OCI-LY3 (cell line): ENCODE results near the gene ZGRF1.

ENCODE experiments used
- H2AFZ ChIP-seq: fragments of 200-600, 300-600 bp; shearing (Covaris generic); 2 replicates; pipeline ENCODE4 v1.6.0; 2014; ENCODE audit warnings: antibody characterized with exemption, low read depth, low read length
- H3K27ac ChIP-seq: fragments of 200-600, 300-600 bp; sonication (generic); 2 replicates; pipeline ENCODE4 v1.5.1; 2014; ENCODE audit warnings: mild to moderate bottlenecking, low read length, moderate library complexity, mixed read lengths
- H3K27me3 ChIP-seq: fragments of 200-600, 300-600 bp; sonication (generic); 2 replicates; pipeline ENCODE4 v1.6.1; 2014; ENCODE audit warnings: low read depth, low read length, mixed read lengths
- H3K36me3 ChIP-seq: fragments of 200-600, 300-600 bp; sonication (generic); replicated peaks from 2 replicates; pipeline ENCODE3; 2014; ENCODE audit warnings: low read depth, low read length, mixed read lengths
- H3K4me1 ChIP-seq: fragments of 300-600, 200-600 bp; sonication (generic); 2 replicates; pipeline ENCODE4 v1.6.1; 2014; ENCODE audit warnings: low read length, mixed read lengths
- H3K4me2 ChIP-seq: fragments of 200-600, 300-600 bp; sonication (generic); 2 replicates; pipeline ENCODE4 v1.6.1; 2014; ENCODE audit warnings: low read length, mixed read lengths
- H3K4me3 ChIP-seq: fragments of 300-600, 200-600 bp; sonication (generic); 2 replicates; pipeline ENCODE4 v1.5.1; 2014; ENCODE audit warnings: antibody characterized with exemption, mild to moderate bottlenecking, low read length, moderate library complexity
- H3K79me2 ChIP-seq: fragments of 300-600, 200-600 bp; shearing (Covaris generic); 2 replicates; pipeline ENCODE4 v1.6.1; 2014; ENCODE audit warnings: mild to moderate bottlenecking, low read length, mixed read lengths
- H3K9ac ChIP-seq: fragments of 300-600, 200-600 bp; shearing (Covaris generic); 2 replicates; pipeline ENCODE4 v1.6.0; 2014; ENCODE audit warnings: mild to moderate bottlenecking, low read length, moderate library complexity
- H3K9me3 ChIP-seq: fragments of 200-600, 300-600 bp; shearing (Covaris generic); 2 replicates; pipeline ENCODE4 v1.6.1; 2014; ENCODE audit warnings: low read length, mixed read lengths; ENCODE audit not compliant: insufficient read depth
- H4K20me1 ChIP-seq: fragments of 200-600, 300-600 bp; sonication (generic); 2 replicates; pipeline ENCODE4 v1.6.1; 2016; ENCODE audit warnings: low read length, mixed read lengths; ENCODE audit not compliant: insufficient read depth
- CTCF ChIP-seq: fragments of 200-600, 300-600 bp; sonication (generic); IDR thresholded peaks from 2 replicates; pipeline ENCODE4 v1.5.1; 2014; ENCODE audit warnings: antibody characterized with exemption, low read length, low read depth
- EZH2phosphoT487 ChIP-seq: fragments of 200-600 bp; shearing (Covaris generic); IDR thresholded peaks from 2 replicates; pipeline ENCODE4 v1.6.1; 2018; ENCODE audit warnings: antibody characterized with exemption, mixed run types, low read depth

Gene ZGRF1

DNA sequence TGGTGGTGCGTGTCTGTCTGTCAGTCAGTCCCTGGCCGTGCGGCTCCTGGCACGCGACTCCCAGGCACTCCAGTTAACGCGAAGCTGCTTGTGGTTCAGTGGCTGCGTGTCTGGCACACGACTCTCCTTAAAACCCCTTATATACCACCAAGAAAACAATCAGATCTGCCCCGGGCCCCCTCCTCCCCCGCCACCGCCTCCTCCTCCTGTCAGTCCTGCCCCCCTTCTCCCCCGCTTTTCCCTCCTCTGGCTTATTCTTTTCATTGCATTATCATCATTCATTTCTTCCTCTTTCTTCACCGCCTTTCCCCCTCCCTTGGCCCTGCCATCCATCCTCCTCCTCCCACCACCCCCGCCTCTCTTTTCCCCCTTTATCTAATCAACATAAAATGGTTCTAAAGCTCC is 120.6 kb downstream of the ZGRF1 start, which contains the start of gene NEUROG2:
Gene NEUROG2, minus strand, starts transcription at position 115 of the 405 bp plus-strand sequence. CDS start 705 bp downstream, outside the sequence.
- Histone ChIP-seq H3K4me1 (peaks cover 28% of the 10 kb centered on the region), H4K20me1 (no peaks in the 10 kb centered on the region), H3K9me3 (no peaks in the 10 kb centered on the region), H3K79me2 (no peaks in the 10 kb centered on the region), H3K4me2 (peak within 1 kb of the TSS; percentile 95), H3K27ac (no peak within 1 kb of the TSS), H2AFZ (peak within 1 kb of the TSS; percentile 97), H3K4me3 (peak within 1 kb of the TSS; percentile 95), H3K9ac (peak within 1 kb of the TSS; percentile 62), H3K27me3 (peaks cover 69% of the 10 kb centered on the region), H3K36me3 (no peaks in the 10 kb centered on the region)
- no peak for TF ChIP-seq CTCF
- no peak for TF ChIP-seq EZH2phosphoT487

GRCh38 chr4:112515198-112516065 is 121.3 kb downstream of the ZGRF1 start:
- TF ChIP-seq EZH2phosphoT487 = no peak
- no peak for TF ChIP-seq CTCF
- H3K4me1 ChIP-seq = peaks cover 22% of the 10 kb centered on the region
- no peak overlapping the region for H3K27ac ChIP-seq
- H3K4me3 ChIP-seq = peak overlapping the region; percentile 95
- peak overlapping the region; percentile 97 for H2AFZ ChIP-seq
- H4K20me1 ChIP-seq = no peaks in the 10 kb centered on the region
- H3K4me2 ChIP-seq = peak overlapping the region; percentile 95
- H3K27me3 ChIP-seq = peaks cover 63% of the 10 kb centered on the region
- H3K36me3 ChIP-seq = no peaks in the 10 kb centered on the region
- no peaks in the 10 kb centered on the region for H3K9me3 ChIP-seq
- peak overlapping the region; percentile 62 for H3K9ac ChIP-seq
- no peaks in the 10 kb centered on the region for H3K79me2 ChIP-seq

DNA sequence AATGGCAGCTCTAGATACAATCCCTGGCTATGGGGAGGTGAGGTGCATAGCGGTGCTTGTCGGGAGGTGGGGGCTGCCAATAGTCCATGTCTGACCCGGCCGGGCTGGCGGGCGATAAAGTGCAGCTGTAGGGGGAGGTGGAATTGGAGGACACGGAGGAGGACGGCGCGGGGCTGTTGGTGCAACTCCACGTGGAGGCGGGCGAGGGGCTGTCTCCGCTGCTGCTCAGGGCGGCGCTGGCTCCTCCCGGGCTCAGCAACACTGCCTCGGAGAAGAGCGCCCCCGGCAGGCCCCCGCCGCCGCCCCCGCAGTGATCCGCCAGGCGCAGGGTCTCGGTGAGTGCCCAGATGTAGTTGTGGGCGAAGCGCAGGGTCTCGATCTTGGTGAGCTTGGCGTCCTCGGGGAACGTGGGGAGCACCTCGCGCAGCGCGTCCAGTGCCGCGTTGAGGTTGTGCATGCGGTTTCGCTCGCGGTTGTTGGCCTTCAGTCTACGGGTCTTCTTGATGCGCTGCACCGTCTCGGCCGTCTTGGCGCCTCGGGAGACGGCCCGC is 122.0 kb downstream of the ZGRF1 start:
- Histone ChIP-seq H3K9ac (peak overlapping the region; percentile 62), H2AFZ (peak overlapping the region; percentile 97), H3K27me3 (peaks cover 56% of the 10 kb centered on the region)

More for the DNA sequence above, 122.0 kb downstream of the ZGRF1 start:
- H3K27ac ChIP-seq = no peak overlapping the region
- H3K4me1 ChIP-seq = peaks cover 21% of the 10 kb centered on the region
- no peaks in the 10 kb centered on the region for H3K9me3 ChIP-seq
- H3K4me2 ChIP-seq = peak overlapping the region; percentile 95
- no peaks in the 10 kb centered on the region for H3K79me2 ChIP-seq
- H4K20me1 ChIP-seq = no peaks in the 10 kb centered on the region
- peak overlapping the region; percentile 95 for H3K4me3 ChIP-seq
- no peaks in the 10 kb centered on the region for H3K36me3 ChIP-seq
- no peak for TF ChIP-seq EZH2phosphoT487
- TF ChIP-seq CTCF = peak; percentile 13; the same call in 1 of the 2 replicates
